WTC11 (cell line): ENCODE results near the gene FHIT. TPM values are rescaled to one million over a fixed set of nuclear protein-coding genes. Genes with fewer than 3 reads are reported as not detected.

Experiments used
- ATAC-seq: fragments of 200-7000 bp; cut with Tn5 transposase; 2 replicates; pipeline ENCODE4 v1.10.0; 2021; ENCODE audit warnings: mild to moderate bottlenecking, moderate library complexity
- CTCF ChIA-PET: fragments of 300-600 bp; sonication (Branson Sonifier 250); formaldehyde crosslinking; loops from one replicate; lab custom pipeline; 2021; ENCODE audit warnings: antibody characterized with exemption; lab: Charles Lee
- POLR2A ChIA-PET: fragments of 350-600 bp; sonication (Branson Sonifier 250); formaldehyde crosslinking; loops from one replicate; lab custom pipeline; 2021; ENCODE audit warnings: antibody characterized with exemption; lab: Charles Lee
- DNase-seq: peaks from one replicate; pipeline ENCODE4 v3.0.0; 2021; ENCODE audit warnings: low spot score
- H3K27ac Mint-ChIP-seq: 2 replicates; pipeline ENCODE4 v1.8.0; 2021; ENCODE audit warnings: mixed read lengths
- H3K27me3 Mint-ChIP-seq: 2 replicates; pipeline ENCODE4 v1.8.0; 2021; ENCODE audit warnings: low read depth, mild to moderate bottlenecking, moderate library complexity, mixed read lengths
- H3K36me3 Mint-ChIP-seq: 2 replicates; pipeline ENCODE4 v1.8.0; 2021; ENCODE audit warnings: mixed read lengths
- H3K4me1 Mint-ChIP-seq: 2 replicates; pipeline ENCODE4 v1.8.0; 2022; ENCODE audit warnings: mixed read lengths
- H3K4me3 Mint-ChIP-seq: 2 replicates; pipeline ENCODE4 v1.8.0; 2021; ENCODE audit warnings: mild to moderate bottlenecking, moderate library complexity, mixed read lengths
- H3K9me3 Mint-ChIP-seq: 2 replicates; pipeline ENCODE4 v1.8.0; 2021; ENCODE audit warnings: mixed read lengths
- ATF1 ChIP-seq: sonication (generic); formaldehyde crosslinking; IDR thresholded peaks from 2 replicates; pipeline ENCODE4 v1.8.1; 2023; ENCODE audit warnings: mild to moderate bottlenecking, moderate library complexity, missing genetic modification reagents
- CBFB ChIP-seq: sonication (generic); formaldehyde crosslinking; IDR thresholded peaks from 2 replicates; pipeline ENCODE4 v1.8.1; 2022; ENCODE audit warnings: mild to moderate bottlenecking, low read depth, missing genetic modification reagents
- ELF4 ChIP-seq: sonication (generic); formaldehyde crosslinking; IDR thresholded peaks from 2 replicates; pipeline ENCODE4 v1.8.1; 2022; ENCODE audit warnings: low read depth, mild to moderate bottlenecking, moderate library complexity, missing genetic modification reagents
- EMX1 ChIP-seq: fragments of 250-450 bp; sonication (Bioruptor Pico); IDR thresholded peaks from 2 replicates; pipeline ENCODE4 v1.8.0; 2021; ENCODE audit warnings: mild to moderate bottlenecking
- FOXJ3 ChIP-seq: sonication (generic); formaldehyde crosslinking; IDR thresholded peaks from 2 replicates; pipeline ENCODE4 v1.9.0; 2021; ENCODE audit warnings: missing genetic modification reagents, mild to moderate bottlenecking, borderline replicate concordance
- GTF2I ChIP-seq: fragments of 250-450 bp; sonication (Bioruptor Pico); conservative IDR thresholded peaks from 2 replicates; pipeline ENCODE4 v1.4.0; 2021; ENCODE audit warnings: mild to moderate bottlenecking
- JAZF1 ChIP-seq: fragments of 250-450 bp; sonication (Bioruptor Pico); IDR thresholded peaks from 2 replicates; pipeline ENCODE4 v1.9.0; 2021; ENCODE audit warnings: moderate library complexity, mild to moderate bottlenecking, inconsistent platforms
- MXD4 ChIP-seq: fragments of 250-450 bp; sonication (Bioruptor Pico); IDR thresholded peaks from 2 replicates; pipeline ENCODE4 v1.8.0; 2021; ENCODE audit warnings: mild to moderate bottlenecking, moderate library complexity, borderline replicate concordance
- NFATC4 ChIP-seq: fragments of 250-450 bp; sonication (Bioruptor Pico); IDR thresholded peaks from 2 replicates; pipeline ENCODE4 v1.9.0; 2021; ENCODE audit warnings: mild to moderate bottlenecking
- NR1H2 ChIP-seq: sonication (generic); formaldehyde crosslinking; IDR thresholded peaks from 2 replicates; pipeline ENCODE4 v1.9.0; 2021; ENCODE audit warnings: mild to moderate bottlenecking, moderate library complexity, missing genetic modification reagents
- TCF7 ChIP-seq: sonication (generic); formaldehyde crosslinking; IDR thresholded peaks from 2 replicates; pipeline ENCODE4 v1.8.0; 2022; ENCODE audit warnings: mild to moderate bottlenecking, low read depth, missing genetic modification reagents, moderate library complexity
- TEAD4 ChIP-seq: sonication (generic); formaldehyde crosslinking; IDR thresholded peaks from 2 replicates; pipeline ENCODE4 v1.8.0; 2022; ENCODE audit warnings: mild to moderate bottlenecking, missing genetic modification reagents
- TP53 ChIP-seq: sonication (generic); formaldehyde crosslinking; IDR thresholded peaks from 2 replicates; pipeline ENCODE4 v1.8.1; 2023; ENCODE audit warnings: mild to moderate bottlenecking, missing genetic modification reagents
- ZNF317 ChIP-seq: sonication (generic); formaldehyde crosslinking; IDR thresholded peaks from 2 replicates; pipeline ENCODE4 v1.8.1; 2023; ENCODE audit warnings: low read depth, mild to moderate bottlenecking, moderate library complexity, missing genetic modification reagents, borderline replicate concordance
- ZNF416 ChIP-seq: fragments of 250-450 bp; sonication (Bioruptor Pico); IDR thresholded peaks from 2 replicates; pipeline ENCODE4 v1.9.0; 2021; ENCODE audit warnings: mild to moderate bottlenecking, inconsistent platforms
- total RNA-seq: library from RNA; stranded (reverse); gene quantifications from 3 replicates; pipeline ENCODE4 v1.2.3, GENCODE V29; 2021
- TF ChIP-seq, protein P1 (sequence below): sonication (generic); formaldehyde crosslinking; IDR thresholded peaks from 2 replicates; pipeline ENCODE4 v1.8.0; 2022; ENCODE audit warnings: missing genetic modification reagents
- TF ChIP-seq, protein P2 (sequence below): sonication (generic); formaldehyde crosslinking; IDR thresholded peaks from 2 replicates; pipeline ENCODE4 v1.8.1; 2023; ENCODE audit warnings: mild to moderate bottlenecking, missing genetic modification reagents, moderate library complexity
- TF ChIP-seq, protein P3 (sequence below): sonication (generic); formaldehyde crosslinking; IDR thresholded peaks from 2 replicates; pipeline ENCODE4 v1.8.0; 2023; ENCODE audit warnings: missing genetic modification reagents
- TF ChIP-seq, protein P4 (sequence below): sonication (generic); formaldehyde crosslinking; IDR thresholded peaks from 2 replicates; pipeline ENCODE4 v1.8.1; 2022; ENCODE audit warnings: mild to moderate bottlenecking, missing genetic modification reagents, moderate library complexity, borderline replicate concordance
- TF ChIP-seq, protein P5 (sequence below): sonication (generic); formaldehyde crosslinking; IDR thresholded peaks from 2 replicates; pipeline ENCODE4 v1.8.0; 2022; ENCODE audit warnings: mild to moderate bottlenecking, missing genetic modification reagents
- TF ChIP-seq, protein P6 (sequence below): sonication (generic); formaldehyde crosslinking; IDR thresholded peaks from 2 replicates; pipeline ENCODE4 v1.8.1; 2022; ENCODE audit warnings: low read depth, mild to moderate bottlenecking, moderate library complexity, missing genetic modification reagents, borderline replicate concordance
- TF ChIP-seq, protein P7 (sequence below): fragments of 250-450 bp; sonication (Bioruptor Pico); IDR thresholded peaks from 2 replicates; pipeline ENCODE4 v1.8.0; 2021; ENCODE audit warnings: mild to moderate bottlenecking

Gene FHIT
- total RNA-seq, 1 experiment from 2014 or later = 2.6 TPM

DNA sequence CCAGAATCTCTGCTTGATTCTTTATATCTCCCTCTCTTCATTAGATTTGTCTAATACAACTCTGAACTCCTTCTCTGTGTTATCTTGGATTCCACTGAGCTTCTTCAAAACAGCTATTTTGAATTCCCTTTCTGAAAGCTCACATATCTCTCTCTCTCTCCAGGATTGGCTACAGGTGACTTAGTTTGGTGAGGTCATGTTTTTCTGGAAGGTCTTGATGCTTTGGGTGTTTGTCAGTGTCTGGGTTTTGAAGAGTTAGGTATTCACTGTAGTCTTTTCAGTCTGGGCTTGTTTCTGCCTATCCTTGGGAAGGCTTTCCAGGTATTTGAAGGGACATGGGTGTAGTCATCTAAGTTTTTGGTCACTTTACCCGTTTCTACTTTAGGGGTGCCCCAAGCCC, 781.8 kb downstream of the FHIT start (continued):
- TF ChIP-seq CBFB (CRISPR knock-in tag) (no peak), GTF2I (no peak), JAZF1 (CRISPR knock-in tag) (no peak), ELF4 (CRISPR knock-in tag) (no peak), NR1H2 (CRISPR knock-in tag) (no peak), NFATC4 (CRISPR knock-in tag) (no peak), ZNF416 (CRISPR knock-in tag) (no peak)
- TF ChIP-seq, protein P1, sequence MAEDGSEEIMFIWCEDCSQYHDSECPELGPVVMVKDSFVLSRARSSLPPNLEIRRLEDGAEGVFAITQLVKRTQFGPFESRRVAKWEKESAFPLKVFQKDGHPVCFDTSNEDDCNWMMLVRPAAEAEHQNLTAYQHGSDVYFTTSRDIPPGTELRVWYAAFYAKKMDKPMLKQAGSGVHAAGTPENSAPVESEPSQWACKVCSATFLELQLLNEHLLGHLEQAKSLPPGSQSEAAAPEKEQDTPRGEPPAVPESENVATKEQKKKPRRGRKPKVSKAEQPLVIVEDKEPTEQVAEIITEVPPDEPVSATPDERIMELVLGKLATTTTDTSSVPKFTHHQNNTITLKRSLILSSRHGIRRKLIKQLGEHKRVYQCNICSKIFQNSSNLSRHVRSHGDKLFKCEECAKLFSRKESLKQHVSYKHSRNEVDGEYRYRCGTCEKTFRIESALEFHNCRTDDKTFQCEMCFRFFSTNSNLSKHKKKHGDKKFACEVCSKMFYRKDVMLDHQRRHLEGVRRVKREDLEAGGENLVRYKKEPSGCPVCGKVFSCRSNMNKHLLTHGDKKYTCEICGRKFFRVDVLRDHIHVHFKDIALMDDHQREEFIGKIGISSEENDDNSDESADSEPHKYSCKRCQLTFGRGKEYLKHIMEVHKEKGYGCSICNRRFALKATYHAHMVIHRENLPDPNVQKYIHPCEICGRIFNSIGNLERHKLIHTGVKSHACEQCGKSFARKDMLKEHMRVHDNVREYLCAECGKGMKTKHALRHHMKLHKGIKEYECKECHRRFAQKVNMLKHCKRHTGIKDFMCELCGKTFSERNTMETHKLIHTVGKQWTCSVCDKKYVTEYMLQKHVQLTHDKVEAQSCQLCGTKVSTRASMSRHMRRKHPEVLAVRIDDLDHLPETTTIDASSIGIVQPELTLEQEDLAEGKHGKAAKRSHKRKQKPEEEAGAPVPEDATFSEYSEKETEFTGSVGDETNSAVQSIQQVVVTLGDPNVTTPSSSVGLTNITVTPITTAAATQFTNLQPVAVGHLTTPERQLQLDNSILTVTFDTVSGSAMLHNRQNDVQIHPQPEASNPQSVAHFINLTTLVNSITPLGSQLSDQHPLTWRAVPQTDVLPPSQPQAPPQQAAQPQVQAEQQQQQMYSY = no peak

DNA sequence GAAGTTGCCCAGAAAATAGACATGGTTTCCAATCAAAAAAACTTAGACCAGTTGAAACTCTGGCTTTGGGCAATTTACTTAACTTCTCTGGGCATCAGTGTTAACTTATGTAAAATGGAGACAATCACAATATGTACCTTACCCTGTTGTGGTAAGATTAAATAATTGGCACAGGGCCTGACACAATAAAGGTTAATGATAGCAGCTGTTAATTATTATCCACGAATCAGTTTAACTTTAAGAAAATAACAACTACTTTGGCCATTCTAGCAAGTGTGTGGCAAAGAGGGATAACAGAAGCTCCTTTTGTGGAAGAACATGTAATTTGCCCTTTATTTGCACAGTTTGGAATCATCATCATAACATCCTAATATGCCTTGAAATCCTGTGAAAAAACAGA, 787.6 kb downstream of the FHIT start:
- H3K36me3 Mint-ChIP-seq = no peaks in the 10 kb centered on the region; the same call in 1 of the 2 replicates
- no peaks in the 10 kb centered on the region for H3K27me3 Mint-ChIP-seq
- ATAC-seq (no peak), DNase-seq (no peak)
- no peak overlapping the region for H3K27ac Mint-ChIP-seq
- ChIA-PET POLR2A (no interaction called here), CTCF (no interaction called here)
- TF ChIP-seq, protein P2, sequence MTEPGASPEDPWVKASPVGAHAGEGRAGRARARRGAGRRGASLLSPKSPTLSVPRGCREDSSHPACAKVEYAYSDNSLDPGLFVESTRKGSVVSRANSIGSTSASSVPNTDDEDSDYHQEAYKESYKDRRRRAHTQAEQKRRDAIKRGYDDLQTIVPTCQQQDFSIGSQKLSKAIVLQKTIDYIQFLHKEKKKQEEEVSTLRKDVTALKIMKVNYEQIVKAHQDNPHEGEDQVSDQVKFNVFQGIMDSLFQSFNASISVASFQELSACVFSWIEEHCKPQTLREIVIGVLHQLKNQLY (CRISPR knock-in tag) = no peak
- TF ChIP-seq FOXJ3 (CRISPR knock-in tag) (no peak), ATF1 (CRISPR knock-in tag) (no peak), NR1H2 (CRISPR knock-in tag) (no peak)
- TF ChIP-seq, protein P3, sequence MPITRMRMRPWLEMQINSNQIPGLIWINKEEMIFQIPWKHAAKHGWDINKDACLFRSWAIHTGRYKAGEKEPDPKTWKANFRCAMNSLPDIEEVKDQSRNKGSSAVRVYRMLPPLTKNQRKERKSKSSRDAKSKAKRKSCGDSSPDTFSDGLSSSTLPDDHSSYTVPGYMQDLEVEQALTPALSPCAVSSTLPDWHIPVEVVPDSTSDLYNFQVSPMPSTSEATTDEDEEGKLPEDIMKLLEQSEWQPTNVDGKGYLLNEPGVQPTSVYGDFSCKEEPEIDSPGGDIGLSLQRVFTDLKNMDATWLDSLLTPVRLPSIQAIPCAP (CRISPR knock-in tag) = no peak
- no peak overlapping the region for H3K4me3 Mint-ChIP-seq
- H3K9me3 Mint-ChIP-seq = peaks cover 38% of the 10 kb centered on the region
- H3K4me1 Mint-ChIP-seq = no peaks in the 10 kb centered on the region; the same call in 1 of the 2 replicates

DNA sequence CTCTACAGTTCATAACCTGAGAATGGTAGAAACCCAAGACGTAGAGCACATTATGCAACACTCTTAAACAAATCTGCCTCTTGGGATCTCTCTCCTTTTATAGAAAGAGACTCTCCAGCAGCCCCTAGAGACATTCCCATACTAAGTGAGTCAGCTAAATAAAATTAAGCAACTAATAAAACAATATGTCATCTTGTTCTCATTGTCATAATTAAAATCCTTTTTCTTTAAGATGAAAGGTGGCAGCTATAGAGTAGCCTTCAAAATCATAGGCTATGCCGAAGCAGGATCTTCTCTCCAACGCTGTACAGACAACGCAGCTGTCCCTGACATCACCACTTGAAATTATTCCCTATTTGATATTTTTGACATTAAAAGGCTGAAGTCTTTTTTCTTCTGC, 790.0 kb downstream of the FHIT start:
- ChIA-PET POLR2A (no interaction called here), CTCF (no interaction called here)
- no peaks in the 10 kb centered on the region for H3K27me3 Mint-ChIP-seq
- no peak overlapping the region for H3K27ac Mint-ChIP-seq
- no peak for DNase-seq
- ATAC-seq = no peak
- H3K36me3 Mint-ChIP-seq = peaks cover 4% of the 10 kb centered on the region; the same call in 1 of the 2 replicates
- H3K4me3 Mint-ChIP-seq = no peak overlapping the region
- no peaks in the 10 kb centered on the region for H3K4me1 Mint-ChIP-seq
- peaks cover 25% of the 10 kb centered on the region for H3K9me3 Mint-ChIP-seq
- TF ChIP-seq ZNF317 (CRISPR knock-in tag) = no peak
- TF ChIP-seq, protein P4, sequence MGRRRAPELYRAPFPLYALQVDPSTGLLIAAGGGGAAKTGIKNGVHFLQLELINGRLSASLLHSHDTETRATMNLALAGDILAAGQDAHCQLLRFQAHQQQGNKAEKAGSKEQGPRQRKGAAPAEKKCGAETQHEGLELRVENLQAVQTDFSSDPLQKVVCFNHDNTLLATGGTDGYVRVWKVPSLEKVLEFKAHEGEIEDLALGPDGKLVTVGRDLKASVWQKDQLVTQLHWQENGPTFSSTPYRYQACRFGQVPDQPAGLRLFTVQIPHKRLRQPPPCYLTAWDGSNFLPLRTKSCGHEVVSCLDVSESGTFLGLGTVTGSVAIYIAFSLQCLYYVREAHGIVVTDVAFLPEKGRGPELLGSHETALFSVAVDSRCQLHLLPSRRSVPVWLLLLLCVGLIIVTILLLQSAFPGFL (CRISPR knock-in tag) = no peak
- no peak for TF ChIP-seq TCF7
- TF ChIP-seq, protein P5, sequence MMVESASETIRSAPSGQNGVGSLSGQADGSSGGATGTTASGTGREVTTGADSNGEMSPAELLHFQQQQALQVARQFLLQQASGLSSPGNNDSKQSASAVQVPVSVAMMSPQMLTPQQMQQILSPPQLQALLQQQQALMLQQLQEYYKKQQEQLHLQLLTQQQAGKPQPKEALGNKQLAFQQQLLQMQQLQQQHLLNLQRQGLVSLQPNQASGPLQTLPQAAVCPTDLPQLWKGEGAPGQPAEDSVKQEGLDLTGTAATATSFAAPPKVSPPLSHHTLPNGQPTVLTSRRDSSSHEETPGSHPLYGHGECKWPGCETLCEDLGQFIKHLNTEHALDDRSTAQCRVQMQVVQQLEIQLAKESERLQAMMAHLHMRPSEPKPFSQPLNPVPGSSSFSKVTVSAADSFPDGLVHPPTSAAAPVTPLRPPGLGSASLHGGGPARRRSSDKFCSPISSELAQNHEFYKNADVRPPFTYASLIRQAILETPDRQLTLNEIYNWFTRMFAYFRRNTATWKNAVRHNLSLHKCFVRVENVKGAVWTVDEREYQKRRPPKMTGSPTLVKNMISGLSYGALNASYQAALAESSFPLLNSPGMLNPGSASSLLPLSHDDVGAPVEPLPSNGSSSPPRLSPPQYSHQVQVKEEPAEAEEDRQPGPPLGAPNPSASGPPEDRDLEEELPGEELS (CRISPR knock-in tag) = no peak
- TF ChIP-seq TP53 (CRISPR knock-in tag) = no peak
- TF ChIP-seq EMX1 = no peak
- TF ChIP-seq MXD4 = no peak
- TF ChIP-seq, protein P2 (CRISPR knock-in tag) = no peak
- TF ChIP-seq, protein P6, sequence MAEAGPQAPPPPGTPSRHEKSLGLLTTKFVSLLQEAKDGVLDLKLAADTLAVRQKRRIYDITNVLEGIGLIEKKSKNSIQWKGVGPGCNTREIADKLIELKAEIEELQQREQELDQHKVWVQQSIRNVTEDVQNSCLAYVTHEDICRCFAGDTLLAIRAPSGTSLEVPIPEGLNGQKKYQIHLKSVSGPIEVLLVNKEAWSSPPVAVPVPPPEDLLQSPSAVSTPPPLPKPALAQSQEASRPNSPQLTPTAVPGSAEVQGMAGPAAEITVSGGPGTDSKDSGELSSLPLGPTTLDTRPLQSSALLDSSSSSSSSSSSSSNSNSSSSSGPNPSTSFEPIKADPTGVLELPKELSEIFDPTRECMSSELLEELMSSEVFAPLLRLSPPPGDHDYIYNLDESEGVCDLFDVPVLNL (CRISPR knock-in tag) = no peak
- TF ChIP-seq, protein P3 (CRISPR knock-in tag) = no peak
- TF ChIP-seq TEAD4 (CRISPR knock-in tag) = no peak
- TF ChIP-seq, protein P7, sequence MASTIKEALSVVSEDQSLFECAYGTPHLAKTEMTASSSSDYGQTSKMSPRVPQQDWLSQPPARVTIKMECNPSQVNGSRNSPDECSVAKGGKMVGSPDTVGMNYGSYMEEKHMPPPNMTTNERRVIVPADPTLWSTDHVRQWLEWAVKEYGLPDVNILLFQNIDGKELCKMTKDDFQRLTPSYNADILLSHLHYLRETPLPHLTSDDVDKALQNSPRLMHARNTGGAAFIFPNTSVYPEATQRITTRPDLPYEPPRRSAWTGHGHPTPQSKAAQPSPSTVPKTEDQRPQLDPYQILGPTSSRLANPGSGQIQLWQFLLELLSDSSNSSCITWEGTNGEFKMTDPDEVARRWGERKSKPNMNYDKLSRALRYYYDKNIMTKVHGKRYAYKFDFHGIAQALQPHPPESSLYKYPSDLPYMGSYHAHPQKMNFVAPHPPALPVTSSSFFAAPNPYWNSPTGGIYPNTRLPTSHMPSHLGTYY = no peak
